NCI-H526 (cell line): ENCODE results near the gene OTOP1.
"Not testable (repeated sequence)": the region's sequence is repeated elsewhere in the genome, so short reads cannot be mapped to it uniquely, and the experiment has no call there.

ENCODE experiments used
- DNase-seq, 2 experiments: peaks; one replicate each; lab custom pipeline; 2025; lab: John Stamatoyannopoulos, UW

OTOP1 gene

DNA sequence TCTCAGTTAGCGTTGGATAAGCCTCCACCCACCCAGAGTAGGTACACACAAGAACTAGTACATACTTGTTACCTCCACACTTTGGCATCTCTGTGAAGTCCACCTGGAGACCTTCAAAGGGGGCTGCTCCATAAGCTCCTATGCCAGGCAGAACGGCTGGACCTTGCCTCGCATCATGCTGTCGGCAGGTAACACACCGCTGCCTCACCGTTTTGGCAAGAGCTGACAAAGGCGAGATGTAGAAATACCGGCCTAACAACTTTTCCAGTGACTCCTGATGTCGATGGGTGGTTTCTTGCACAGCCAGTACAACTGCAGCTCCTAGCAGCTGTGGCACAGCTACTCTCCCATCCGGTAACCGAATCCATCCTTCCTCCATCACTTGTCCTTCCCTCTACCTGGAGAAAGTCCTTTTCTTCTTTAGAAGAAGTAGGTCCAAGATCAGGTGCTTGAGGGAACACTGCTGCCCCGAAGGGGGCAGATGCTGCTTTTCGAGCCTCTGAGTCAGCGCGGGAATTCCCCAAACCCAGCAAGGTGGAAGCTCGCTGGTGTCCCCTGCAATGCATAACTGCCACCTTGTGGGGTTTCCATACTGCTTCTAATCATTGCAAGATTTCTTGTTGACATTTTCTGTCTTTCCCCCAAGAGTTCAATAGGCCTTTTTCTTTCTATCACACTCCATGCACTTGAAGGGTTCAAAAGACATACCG is 65.6 kb downstream of the OTOP1 start:
- DNase-seq, result peak; percentile 67 to 71

DNA sequence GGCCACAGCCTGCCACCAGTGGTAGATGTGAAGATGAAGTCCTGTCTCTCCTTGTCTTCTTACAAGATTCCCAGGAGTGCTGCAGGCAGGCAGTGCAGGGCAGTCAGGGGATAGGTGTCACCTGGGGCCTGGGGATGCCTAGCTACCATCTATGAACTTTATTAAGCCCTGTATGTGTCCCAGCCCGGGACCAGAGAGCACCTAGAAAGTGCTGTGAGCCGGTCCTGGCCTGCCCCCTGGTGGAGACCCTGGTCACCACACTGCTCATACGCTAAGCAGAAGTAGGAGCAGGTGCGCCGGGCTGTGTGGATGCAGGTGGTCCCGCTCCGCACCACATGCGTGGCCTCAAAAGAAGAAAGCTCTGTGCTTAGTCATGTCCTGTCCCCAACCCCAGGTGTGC is 81.1 kb downstream of the OTOP1 start:
- peak in 1 of 2 experiments; percentile 28 for DNase-seq

DNA sequence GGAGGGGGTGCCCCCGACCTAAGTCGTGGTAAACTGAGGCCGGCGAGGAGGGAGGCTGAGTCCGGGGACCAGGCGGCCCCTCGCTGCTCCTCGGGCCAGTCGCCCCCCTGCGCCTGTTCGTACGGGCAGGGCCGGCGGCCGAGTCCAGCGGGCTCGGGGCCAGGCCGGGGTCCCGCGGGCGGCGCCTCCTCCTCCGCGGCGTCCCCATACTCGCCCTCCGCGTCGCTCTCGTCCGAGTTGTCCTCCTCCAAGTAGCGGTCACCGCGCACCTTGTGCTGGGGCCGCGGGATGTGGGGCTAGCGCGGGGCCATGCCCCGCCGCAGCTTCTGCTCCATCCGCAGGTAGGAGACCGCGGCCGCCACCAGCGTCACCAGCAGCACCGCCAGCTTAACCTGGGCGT is 83.4 kb downstream of the OTOP1 start:
- DNase-seq, result peak in 1 of 2 experiments; percentile 17

DNA sequence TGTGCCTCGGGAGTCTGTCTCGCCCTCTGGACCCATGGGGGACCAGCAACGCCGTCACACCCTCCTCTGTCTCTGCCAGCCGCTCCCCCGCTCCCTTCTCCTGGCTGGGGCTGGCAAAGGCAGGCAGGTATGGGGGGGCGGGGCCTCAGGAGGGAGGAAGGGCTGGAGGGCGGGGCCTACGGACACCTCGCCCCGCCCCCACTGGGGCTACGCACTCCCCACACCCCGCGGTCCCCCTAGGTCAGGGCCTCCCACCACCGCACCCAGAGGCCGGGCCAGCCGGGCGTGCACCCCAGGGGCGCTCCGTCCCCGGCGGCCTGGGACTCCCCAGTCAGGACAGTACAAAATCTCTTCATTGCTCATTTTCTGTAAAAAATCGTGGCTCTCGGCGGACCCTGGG is 84.0 kb downstream of the OTOP1 start:
- peak in 1 of 2 experiments; percentile 53 for DNase-seq

DNA sequence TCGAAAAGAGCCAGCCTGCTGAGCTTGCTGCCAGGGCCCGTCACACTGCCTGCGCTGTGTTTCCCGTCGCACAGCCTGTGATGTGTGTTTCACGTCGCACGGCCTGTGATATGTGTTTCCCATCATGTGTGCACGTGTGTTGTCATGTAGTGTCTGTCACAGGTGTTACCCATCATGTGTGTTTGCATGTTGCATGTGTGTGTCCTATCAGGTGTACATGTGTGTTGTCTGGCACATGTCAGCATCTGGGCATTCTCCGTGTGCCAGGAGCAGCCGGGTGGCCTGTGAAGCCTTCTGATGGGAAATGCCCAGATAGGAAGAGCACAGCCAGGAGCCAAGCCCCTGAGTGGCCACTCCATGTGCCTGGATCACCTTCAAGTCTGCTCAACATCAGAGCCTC is 85.5 kb downstream of the OTOP1 start:
- DNase-seq, result not testable (repeated sequence)
